ENCODE data around the gene HMG20A. TPM values are rescaled to one million over a fixed set of nuclear protein-coding genes. Genes with fewer than 3 reads are reported as not detected.

Gene HMG20A
- total RNA-seq, 1 experiment from 2014 or later, result 60.2 TPM

DNA sequence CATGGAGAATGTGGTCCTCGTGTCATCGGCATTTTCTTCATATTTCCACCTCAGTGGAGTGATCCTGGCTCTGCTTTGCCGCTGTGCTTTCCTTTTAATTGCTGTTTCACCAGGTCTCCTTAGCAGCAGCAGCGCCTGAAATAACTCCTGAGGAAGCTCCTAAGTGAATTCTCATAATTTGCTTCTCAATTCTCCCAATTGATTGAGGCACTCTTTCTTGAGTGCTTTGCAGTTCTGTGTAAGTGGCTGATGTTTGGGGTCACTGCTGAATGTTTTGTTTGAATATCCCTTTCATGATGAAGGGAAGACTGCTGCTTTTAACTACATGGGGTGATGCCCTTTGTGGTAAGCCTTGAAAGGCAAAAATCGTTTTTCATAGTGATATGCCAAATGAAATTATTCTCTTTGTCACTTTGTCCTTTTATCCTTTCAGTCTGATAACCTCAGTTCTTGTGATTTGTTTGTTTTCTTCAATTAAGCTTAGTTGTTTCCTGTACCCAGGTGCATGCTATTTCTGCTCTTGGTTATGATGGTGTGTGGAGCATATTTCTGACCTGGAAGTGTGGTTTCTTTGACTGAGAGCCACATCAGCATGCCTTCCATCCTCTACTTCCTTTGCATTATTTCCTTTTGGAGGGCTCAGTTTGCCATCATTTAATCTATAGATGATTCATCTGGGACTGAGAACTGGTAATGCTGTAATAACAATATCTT is 36.7 kb downstream of the HMG20A start:
- H3K9me3 ChIP-seq (ENCODE audit: control insufficient read depth, low read depth, low read length), result no peaks in the 10 kb centered on the region
- Mint-ChIP-seq H3K4me3 (no peak overlapping the region), H3K27me3 (ENCODE audit: low read depth) (no peaks in the 10 kb centered on the region), H3K36me3 (ENCODE audit: insufficient read depth in 1 of 3, low read depth in 3 of 3) (peaks cover 5 to 16% (median 13%) of the 10 kb centered on the region in 3 experiments; a peak in 5 of 7 replicates), H3K27ac (no peak overlapping the region), H3K4me1 (peaks cover 11% of the 10 kb centered on the region in 2 experiments), H3K9me3 (no peaks in the 10 kb centered on the region)
- no peak overlapping the region for H4K91ac ChIP-seq (ENCODE audit: insufficient read length, low read depth, low read length)
- H3K56ac ChIP-seq (ENCODE audit: insufficient read length, low read depth, low read length), result no peak overlapping the region
- H2AFZ ChIP-seq (ENCODE audit: low read length), result no peak overlapping the region
- H2BK5ac ChIP-seq (ENCODE audit: insufficient read length, low read length), result no peak overlapping the region
- no peak overlapping the region for H2BK15ac ChIP-seq (ENCODE audit: low read depth, low read length)
- no CpG with 5 or more reads among the region's 5 CpGs for WGBS (ENCODE audit: extremely low coverage, insufficient read length, low lambda C conversion rate)
- no peak overlapping the region for H3T11ph ChIP-seq (ENCODE audit: low read length)
- no peaks in the 10 kb centered on the region; the same call in 1 of the 2 replicates for H3K4me1 ChIP-seq (ENCODE audit: insufficient read depth, low read length)
- no peak overlapping the region for H3K9ac ChIP-seq (ENCODE audit: extremely low read depth, insufficient read length, low read length)
- H4K8ac ChIP-seq (replicated peaks; ENCODE audit: insufficient read length, low read depth, low read length), result no peak overlapping the region
- no peaks in the 10 kb centered on the region for H4K20me1 ChIP-seq (ENCODE audit: control insufficient read depth, insufficient read depth, insufficient read length)
- TF ChIP-seq, protein P1, sequence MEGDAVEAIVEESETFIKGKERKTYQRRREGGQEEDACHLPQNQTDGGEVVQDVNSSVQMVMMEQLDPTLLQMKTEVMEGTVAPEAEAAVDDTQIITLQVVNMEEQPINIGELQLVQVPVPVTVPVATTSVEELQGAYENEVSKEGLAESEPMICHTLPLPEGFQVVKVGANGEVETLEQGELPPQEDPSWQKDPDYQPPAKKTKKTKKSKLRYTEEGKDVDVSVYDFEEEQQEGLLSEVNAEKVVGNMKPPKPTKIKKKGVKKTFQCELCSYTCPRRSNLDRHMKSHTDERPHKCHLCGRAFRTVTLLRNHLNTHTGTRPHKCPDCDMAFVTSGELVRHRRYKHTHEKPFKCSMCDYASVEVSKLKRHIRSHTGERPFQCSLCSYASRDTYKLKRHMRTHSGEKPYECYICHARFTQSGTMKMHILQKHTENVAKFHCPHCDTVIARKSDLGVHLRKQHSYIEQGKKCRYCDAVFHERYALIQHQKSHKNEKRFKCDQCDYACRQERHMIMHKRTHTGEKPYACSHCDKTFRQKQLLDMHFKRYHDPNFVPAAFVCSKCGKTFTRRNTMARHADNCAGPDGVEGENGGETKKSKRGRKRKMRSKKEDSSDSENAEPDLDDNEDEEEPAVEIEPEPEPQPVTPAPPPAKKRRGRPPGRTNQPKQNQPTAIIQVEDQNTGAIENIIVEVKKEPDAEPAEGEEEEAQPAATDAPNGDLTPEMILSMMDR (conservative IDR thresholded peaks at IDR 0.05), result no peak
- no peak overlapping the region for H2BK120ac ChIP-seq (ENCODE audit: low read depth, low read length, poor library complexity, severe bottlenecking)
- H3K79me2 ChIP-seq (ENCODE audit: insufficient read depth, low read length), result no peaks in the 10 kb centered on the region
- H3K14ac ChIP-seq (ENCODE audit: insufficient read depth, low read length), result no peak overlapping the region
- no peak overlapping the region for H3K18ac ChIP-seq (ENCODE audit: insufficient read length, low read depth, low read length)
- H3K79me1 ChIP-seq (ENCODE audit: insufficient read depth, low read depth, low read length, poor library complexity, severe bottlenecking), result no peaks in the 10 kb centered on the region
- no peak overlapping the region for H2BK12ac ChIP-seq (ENCODE audit: insufficient read length, low read depth, low read length)
- no peak for DNase-seq
- no peak overlapping the region for H3K27ac ChIP-seq (ENCODE audit: insufficient read length, low read depth, low read length)
- H3K23me2 ChIP-seq (ENCODE audit: insufficient read length, low read depth, low read length, poor library complexity, severe bottlenecking), result no peaks in the 10 kb centered on the region
- H2BK20ac ChIP-seq (ENCODE audit: low read depth, low read length, poor library complexity, severe bottlenecking), result no peak overlapping the region
- no peak overlapping the region for H2AK5ac ChIP-seq (ENCODE audit: insufficient read length, low read length)
- H3K4me2 ChIP-seq (ENCODE audit: insufficient read depth, insufficient read length, low read length), result no peak overlapping the region
- H3K4ac ChIP-seq (ENCODE audit: low read depth, low read length), result no peak overlapping the region
- no peaks in the 10 kb centered on the region for H3K27me3 ChIP-seq (ENCODE audit: insufficient read depth, low read length)
- H4K5ac ChIP-seq (ENCODE audit: insufficient read length, low read depth, low read length), result no peak overlapping the region
- no peak overlapping the region for H3K23ac ChIP-seq (ENCODE audit: insufficient read length, low read depth, low read length)

Measured in H9 (cell line).